ENCODE results near the gene SIDT1. TPM values are rescaled to one million over a fixed set of nuclear protein-coding genes. Genes with fewer than 3 reads are reported as not detected.

The SIDT1 gene
- total RNA-seq, 1 experiment from 2014 or later, result not detected

DNA sequence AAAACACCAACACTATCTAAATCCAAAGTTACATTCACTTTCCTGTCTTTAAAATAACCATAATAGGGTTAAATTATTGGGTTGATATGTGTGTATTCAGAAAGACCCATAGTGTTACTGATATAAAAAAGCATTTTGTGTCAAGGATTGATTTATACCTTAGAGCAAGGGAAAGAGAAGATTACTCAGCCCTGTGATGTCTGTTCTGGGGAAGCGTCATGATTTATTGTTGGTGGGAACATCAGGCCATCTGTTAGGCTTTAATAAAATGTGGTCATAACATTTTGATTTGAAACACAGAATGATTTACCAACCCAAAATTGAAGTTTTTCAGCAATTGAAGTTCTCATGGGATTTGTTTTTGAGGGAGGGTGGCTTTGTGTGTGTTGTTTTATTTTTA, 33.2 kb downstream of the SIDT1 start:
- Histone ChIP-seq H2BK20ac (ENCODE audit: low read depth, low read length, poor library complexity, severe bottlenecking) (no peak overlapping the region), H2BK12ac (ENCODE audit: insufficient read length, low read depth, low read length) (no peak overlapping the region), H2BK5ac (ENCODE audit: insufficient read length, low read length) (no peak overlapping the region), H3K23me2 (ENCODE audit: insufficient read length, low read depth, low read length, poor library complexity, severe bottlenecking) (no peaks in the 10 kb centered on the region), H4K91ac (ENCODE audit: insufficient read length, low read depth, low read length) (no peak overlapping the region), H4K5ac (ENCODE audit: insufficient read length, low read depth, low read length) (no peak overlapping the region), H3K9me3 (ENCODE audit: control insufficient read depth, low read depth, low read length) (no peaks in the 10 kb centered on the region), H3T11ph (ENCODE audit: low read length) (no peak overlapping the region), H3K18ac (ENCODE audit: insufficient read length, low read depth, low read length) (no peak overlapping the region), H4K8ac (replicated peaks; ENCODE audit: insufficient read length, low read depth, low read length) (no peak overlapping the region), H4K20me1 (ENCODE audit: control insufficient read depth, insufficient read depth, insufficient read length) (no peaks in the 10 kb centered on the region), H3K14ac (ENCODE audit: insufficient read depth, low read length) (no peak overlapping the region), H2AK5ac (ENCODE audit: insufficient read length, low read length) (no peak overlapping the region), H3K9ac (ENCODE audit: extremely low read depth, insufficient read length, low read length) (no peak overlapping the region), H2BK15ac (ENCODE audit: low read depth, low read length) (no peak overlapping the region), H2BK120ac (ENCODE audit: low read depth, low read length, poor library complexity, severe bottlenecking) (no peak overlapping the region), H3K56ac (ENCODE audit: insufficient read length, low read depth, low read length) (no peak overlapping the region), H3K23ac (ENCODE audit: insufficient read length, low read depth, low read length) (no peak overlapping the region), H2AFZ (ENCODE audit: low read length) (no peak overlapping the region), H3K27me3 (ENCODE audit: insufficient read depth, low read length) (no peaks in the 10 kb centered on the region), H3K79me2 (ENCODE audit: insufficient read depth, low read length) (no peaks in the 10 kb centered on the region), H3K4ac (ENCODE audit: low read depth, low read length) (no peak overlapping the region), H3K27ac (ENCODE audit: insufficient read length, low read depth, low read length) (no peak overlapping the region), H3K79me1 (ENCODE audit: insufficient read depth, low read depth, low read length, poor library complexity, severe bottlenecking) (no peaks in the 10 kb centered on the region), H3K4me1 (ENCODE audit: insufficient read depth, low read length) (no peaks in the 10 kb centered on the region), H3K4me2 (ENCODE audit: insufficient read depth, insufficient read length, low read length) (no peak overlapping the region)
- Mint-ChIP-seq H3K27ac (no peak overlapping the region), H3K9me3 (no peaks in the 10 kb centered on the region), H3K27me3 (ENCODE audit: low read depth) (no peaks in the 10 kb centered on the region), H3K36me3 (ENCODE audit: insufficient read depth in 1 of 3, low read depth in 3 of 3) (no peaks in the 10 kb centered on the region), H3K4me1 (no peaks in the 10 kb centered on the region), H3K4me3 (no peak overlapping the region)
- TF ChIP-seq, protein P1, sequence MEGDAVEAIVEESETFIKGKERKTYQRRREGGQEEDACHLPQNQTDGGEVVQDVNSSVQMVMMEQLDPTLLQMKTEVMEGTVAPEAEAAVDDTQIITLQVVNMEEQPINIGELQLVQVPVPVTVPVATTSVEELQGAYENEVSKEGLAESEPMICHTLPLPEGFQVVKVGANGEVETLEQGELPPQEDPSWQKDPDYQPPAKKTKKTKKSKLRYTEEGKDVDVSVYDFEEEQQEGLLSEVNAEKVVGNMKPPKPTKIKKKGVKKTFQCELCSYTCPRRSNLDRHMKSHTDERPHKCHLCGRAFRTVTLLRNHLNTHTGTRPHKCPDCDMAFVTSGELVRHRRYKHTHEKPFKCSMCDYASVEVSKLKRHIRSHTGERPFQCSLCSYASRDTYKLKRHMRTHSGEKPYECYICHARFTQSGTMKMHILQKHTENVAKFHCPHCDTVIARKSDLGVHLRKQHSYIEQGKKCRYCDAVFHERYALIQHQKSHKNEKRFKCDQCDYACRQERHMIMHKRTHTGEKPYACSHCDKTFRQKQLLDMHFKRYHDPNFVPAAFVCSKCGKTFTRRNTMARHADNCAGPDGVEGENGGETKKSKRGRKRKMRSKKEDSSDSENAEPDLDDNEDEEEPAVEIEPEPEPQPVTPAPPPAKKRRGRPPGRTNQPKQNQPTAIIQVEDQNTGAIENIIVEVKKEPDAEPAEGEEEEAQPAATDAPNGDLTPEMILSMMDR (conservative IDR thresholded peaks at IDR 0.05), result no peak
- no CpG with 5 or more reads among the region's 1 CpG for WGBS (ENCODE audit: extremely low coverage, insufficient read length, low lambda C conversion rate)
- DNase-seq, result no peak

Measured in H9 (cell line).